SIG-M5 (cell line): ENCODE data around the gene SNPH.

ENCODE experiments used
- DNase-seq: peaks from one replicate; lab custom pipeline; 2025; lab: John Stamatoyannopoulos, UW

Gene SNPH

DNA sequence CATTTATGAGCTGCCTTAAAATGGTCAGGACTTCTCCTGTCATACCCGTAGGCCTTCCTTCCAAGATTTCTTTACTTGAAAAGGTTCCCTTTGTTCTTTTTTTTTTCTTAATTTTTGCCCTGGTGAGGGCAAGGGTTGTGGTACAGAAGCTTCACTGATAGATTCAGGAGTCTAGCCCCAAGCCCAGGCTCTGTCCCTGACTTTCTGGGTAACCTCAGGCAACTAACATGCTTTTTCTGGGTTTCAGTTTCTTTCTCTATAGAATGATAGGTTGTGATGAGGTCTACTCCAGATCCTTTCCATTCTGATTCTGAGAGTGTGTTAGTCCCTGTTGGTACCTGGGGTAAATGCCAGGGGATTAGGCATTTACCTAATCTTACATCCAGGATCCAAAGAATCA lies 21.2 kb downstream of the SNPH start:
- DNase-seq: no peak

GRCh38 chr20:1287787-1288569 lies 21.9 kb downstream of the SNPH start:
- DNase-seq: no peak

DNA sequence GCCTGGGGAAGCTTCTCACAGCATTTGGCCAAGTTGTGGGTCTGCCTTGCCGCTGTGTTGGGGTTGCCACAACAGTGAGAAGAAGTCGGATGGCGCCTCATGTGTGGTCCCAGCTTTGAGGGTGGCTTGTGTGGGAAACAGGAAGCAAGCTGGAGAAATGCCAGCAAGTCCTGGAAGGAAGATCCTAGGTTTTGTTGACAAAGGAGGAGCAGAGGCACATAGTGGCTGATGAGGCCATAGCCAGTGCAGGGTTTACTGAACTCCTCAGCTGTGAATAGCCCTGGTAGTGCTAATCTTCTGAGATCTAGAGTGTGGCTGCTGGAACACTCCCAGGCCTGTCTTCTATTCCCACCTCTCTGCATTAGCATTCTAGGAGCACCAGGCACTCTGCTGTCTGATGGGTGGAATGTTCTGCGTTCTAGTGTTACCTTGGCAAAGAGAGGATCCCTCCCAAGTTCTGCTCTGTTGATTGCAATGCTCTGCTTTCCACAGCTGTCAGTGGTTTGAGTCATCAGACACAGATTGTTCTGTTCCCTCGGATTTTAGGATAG lies 25.2 kb downstream of the SNPH start:
- DNase-seq: no peak

- DNase-seq: no peak
Measured at GRCh38 chr20:1292620-1293019, 26.5 kb downstream of the SNPH start.

- DNase-seq: no peak
Measured at GRCh38 chr20:1293641-1294379, 27.7 kb downstream of the SNPH start.

DNA sequence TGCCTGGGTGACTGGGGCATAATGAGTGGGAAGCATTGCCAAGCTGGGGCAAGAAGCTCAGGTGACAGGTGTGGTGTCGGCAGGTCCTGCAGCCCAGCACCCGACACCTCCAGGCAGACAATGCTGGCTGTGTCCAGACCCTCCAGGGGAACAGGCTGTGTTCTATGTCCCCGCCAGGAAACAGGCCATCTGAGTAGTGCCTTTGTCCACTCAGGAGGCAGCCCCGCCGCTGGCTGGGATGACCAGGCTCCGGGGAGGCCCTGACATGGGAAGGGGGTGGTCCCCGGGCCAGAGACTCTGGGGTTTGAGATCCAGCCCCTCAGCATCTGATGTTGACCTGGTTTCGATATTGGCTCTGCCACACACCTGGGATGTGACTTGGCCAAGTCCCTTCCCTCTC lies 28.4 kb downstream of the SNPH start:
- DNase-seq: no peak

DNA sequence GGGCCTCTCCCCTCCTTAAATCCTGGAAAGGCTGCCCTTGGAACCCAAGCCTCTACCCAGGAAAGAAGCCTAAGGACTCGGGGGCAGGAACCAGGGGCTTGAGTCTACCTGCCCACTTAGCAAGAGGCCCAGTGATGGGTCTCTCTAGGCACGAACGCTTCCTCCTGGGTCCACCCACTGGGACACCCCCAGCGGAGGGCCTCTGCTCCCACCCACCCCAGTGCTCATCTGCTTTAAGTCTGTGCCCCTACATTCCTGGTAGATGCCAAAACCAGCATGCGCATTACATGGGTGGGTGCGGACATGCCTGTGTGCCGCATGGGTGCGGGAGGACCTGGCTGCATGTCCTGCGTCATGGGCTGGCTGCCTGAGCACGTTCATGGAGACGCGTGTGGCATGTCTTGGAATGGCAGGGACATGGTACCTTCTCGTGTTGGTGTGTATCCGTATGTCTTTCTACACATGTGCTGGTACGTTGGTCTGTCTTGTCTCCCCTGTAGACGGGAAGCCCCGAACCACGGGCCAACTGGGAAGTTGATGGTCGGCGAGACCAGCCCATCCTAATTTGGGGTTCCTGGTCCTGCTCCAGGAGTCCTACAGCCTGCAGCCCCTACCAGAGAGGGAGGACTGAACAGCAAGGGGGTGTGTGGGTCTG lies 29.3 kb downstream of the SNPH start:
- DNase-seq: no peak

DNA sequence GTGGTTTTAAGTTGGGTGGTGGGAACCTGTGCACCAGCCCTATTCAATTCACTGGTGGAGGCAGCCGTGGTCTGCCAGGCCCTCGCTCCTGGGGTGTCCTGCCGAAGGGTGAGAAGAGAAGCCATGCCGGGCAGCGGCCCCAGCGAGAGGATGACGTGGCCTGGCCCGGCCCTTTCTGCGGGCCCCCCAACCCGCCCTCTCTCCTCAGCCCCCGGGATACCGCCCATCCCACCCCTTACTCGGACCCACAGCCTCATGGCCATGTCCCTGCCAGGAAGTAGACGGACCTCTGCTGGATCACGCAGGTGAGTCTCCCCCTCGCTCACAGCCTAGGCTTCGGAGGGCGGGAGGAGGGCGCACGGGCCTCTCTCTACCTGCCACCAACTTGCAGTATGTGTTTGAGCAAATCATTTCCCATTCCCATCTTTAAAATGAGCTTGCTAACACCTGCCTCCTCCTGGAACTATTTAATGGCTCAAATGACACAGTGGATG lies 30.1 kb downstream of the SNPH start:
- DNase-seq: no peak

- no peak for DNase-seq
Measured at GRCh38 chr20:1296922-1297321, 30.8 kb downstream of the SNPH start.

- DNase-seq: no peak
Measured at GRCh38 chr20:1297486-1297885, 31.4 kb downstream of the SNPH start.

DNA sequence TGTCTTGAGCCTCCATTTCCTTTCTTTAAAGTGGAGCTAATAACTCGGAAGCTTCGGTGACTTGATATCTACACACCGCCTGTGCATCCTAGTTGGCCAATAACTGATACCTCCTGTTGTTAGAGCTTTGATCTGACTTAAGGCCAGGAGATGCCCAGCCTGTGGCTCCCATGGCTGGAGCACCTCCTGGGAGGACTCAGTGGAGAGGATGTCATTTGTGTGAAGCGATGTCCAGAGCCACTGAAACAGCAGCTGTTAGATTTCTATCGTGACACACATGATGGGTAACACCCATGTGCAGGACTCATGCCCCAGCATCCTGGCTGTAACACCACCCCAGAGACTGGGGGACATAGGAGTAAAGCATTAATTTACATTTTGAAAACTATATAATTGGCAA lies 32.1 kb downstream of the SNPH start:
- no peak for DNase-seq

DNA sequence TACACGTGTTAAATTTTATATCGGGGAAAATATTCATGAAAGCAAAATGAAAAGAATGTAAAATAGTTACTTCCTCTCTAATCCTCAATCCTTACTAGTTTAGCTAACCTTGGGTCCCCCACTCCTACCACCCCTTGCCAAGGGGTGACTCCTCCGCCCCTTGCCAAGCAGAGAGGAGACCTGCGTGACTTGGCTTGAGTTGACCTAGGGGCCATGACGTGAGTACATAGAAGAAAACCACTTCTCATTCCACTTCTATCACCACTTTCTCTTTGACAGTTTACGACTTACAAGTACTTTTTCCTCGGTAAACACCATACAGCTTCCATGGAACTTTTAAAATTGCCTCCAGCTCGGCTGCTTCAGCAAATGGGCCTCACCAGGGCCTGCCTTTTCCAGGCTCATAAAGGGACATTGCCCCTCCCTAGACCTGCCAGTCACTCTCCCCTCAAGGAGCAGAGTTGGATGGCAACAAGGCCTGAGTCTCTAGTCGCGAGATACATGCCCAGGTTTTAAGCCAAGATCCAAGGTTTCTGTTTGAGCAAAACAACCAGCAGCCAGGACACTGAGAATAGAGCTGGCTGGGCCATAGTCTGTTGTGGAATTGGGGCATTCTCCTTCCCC lies 32.9 kb downstream of the SNPH start:
- DNase-seq: no peak

DNA sequence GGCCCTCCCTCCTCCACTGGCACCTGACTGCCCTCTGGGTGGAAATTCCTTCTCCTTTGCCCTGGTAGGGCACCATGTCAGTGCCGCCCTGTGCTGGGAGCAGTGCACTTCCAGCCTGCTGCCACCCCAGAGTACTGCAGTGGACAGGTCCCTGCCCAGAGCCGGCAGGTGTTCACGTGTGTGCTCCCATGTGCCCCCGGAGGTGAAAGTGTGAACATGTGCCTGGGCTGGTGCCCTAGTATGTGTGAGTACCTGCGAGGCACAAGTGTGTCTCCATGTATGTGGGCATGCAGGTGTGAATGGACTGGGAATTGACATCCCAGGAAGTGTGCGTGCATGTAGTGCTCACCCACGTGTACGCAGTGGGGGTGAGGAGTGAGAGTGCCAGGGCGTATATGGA lies 33.4 kb downstream of the SNPH start:
- no peak for DNase-seq

GRCh38 chr20:1300083-1300840 lies 34.2 kb downstream of the SNPH start:
- DNase-seq: no peak

- peak; percentile 21 for DNase-seq
Measured at GRCh38 chr20:1301031-1301529, 35.0 kb downstream of the SNPH start.

DNA sequence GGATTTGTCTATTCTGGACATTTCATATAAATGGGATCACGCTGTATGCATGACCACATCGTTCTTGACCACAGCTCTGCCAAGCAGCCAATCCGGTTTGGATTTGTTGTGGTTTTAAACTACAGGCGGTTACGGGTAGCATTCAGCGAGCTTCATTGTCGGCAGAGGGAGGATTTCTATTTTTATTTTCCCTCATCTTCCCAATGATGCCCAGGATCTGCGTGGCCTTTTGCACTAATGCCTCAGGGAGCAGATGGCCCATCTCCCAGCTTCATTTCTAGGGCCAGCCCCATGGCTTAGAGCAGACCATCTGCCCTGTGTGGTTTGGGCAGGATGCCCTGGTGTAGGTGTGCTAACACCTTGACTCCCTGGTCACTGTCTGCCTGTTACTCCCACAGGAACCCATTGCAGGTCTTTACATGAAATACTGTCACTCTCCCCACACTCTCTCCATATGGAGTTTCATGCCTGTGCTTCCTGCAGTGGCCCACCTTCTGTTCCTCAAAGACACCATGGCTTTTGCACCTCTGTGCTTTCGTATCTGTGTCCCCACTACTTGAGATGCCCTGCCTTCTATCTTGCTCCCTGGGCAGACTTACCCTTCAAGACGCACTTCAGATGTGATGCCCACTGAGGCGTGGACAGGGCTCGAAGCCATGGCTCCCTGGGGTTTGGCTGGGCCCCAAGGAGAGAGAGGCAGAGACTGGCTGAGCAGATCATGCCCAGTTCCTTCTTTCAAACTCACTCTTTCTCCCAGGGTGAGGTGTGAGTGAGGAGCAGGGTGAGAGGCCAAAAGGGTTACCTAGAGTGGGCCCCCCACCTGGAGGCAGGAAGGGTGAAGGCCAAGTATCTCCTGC lies 36.8 kb downstream of the SNPH start:
- DNase-seq: no peak

GRCh38 chr20:1304710-1305515 lies 38.8 kb downstream of the SNPH start:
- DNase-seq: no peak

GRCh38 chr20:1305712-1306111 lies 39.6 kb downstream of the SNPH start:
- DNase-seq: no peak
